GM19468 (cell line): ENCODE results near the gene ADCY9.
"Not testable (repeated sequence)": the region's sequence is repeated elsewhere in the genome, so short reads cannot be mapped to it uniquely, and the experiment has no call there.

ENCODE experiments used
- ATAC-seq: cut with Tn5 transposase; IDR thresholded peaks from one replicate; pipeline ENCODE4 v1.9.1; 2021; ENCODE audit warnings: mild to moderate bottlenecking, moderate library complexity, moderate number of reproducible peaks; ENCODE audit not compliant: unreplicated experiment; ENCODE audit errors: extremely low read depth

Gene ADCY9

GRCh38 chr16:4075534-4075933, 40.7 kb downstream of the ADCY9 start:
- ATAC-seq = no peak

- not testable (repeated sequence) for ATAC-seq
These were observed 43.1 kb downstream of the ADCY9 start for GRCh38 chr16:4073150-4073549.

- ATAC-seq = no peak
These were observed 44.3 kb downstream of the ADCY9 start for GRCh38 chr16:4071686-4072561.

GRCh38 chr16:4070936-4071335, 45.3 kb downstream of the ADCY9 start:
- no peak for ATAC-seq

- ATAC-seq = no peak
These were observed 48.8 kb downstream of the ADCY9 start for GRCh38 chr16:4067262-4068001.

- no peak for ATAC-seq
These were observed 51.3 kb downstream of the ADCY9 start for GRCh38 chr16:4064950-4065352.

- ATAC-seq = no peak
These were observed 53.9 kb downstream of the ADCY9 start for GRCh38 chr16:4062212-4062802.

- no peak for ATAC-seq
These were observed 55.4 kb downstream of the ADCY9 start for GRCh38 chr16:4060823-4061222.

GRCh38 chr16:4060009-4060408, 56.2 kb downstream of the ADCY9 start:
- ATAC-seq = no peak

- ATAC-seq = no peak
These were observed 57.9 kb downstream of the ADCY9 start for GRCh38 chr16:4058386-4058785.

- no peak for ATAC-seq
These were observed 58.8 kb downstream of the ADCY9 start for GRCh38 chr16:4057439-4057877.

- ATAC-seq = no peak
These were observed 59.8 kb downstream of the ADCY9 start for GRCh38 chr16:4056161-4057105.

GRCh38 chr16:4055748-4056147, 60.5 kb downstream of the ADCY9 start:
- ATAC-seq = no peak

- ATAC-seq = no peak
These were observed 62.9 kb downstream of the ADCY9 start for GRCh38 chr16:4053301-4053845.

GRCh38 chr16:4052801-4053293, 63.4 kb downstream of the ADCY9 start:
- no peak for ATAC-seq

- no peak for ATAC-seq
These were observed 64.1 kb downstream of the ADCY9 start for GRCh38 chr16:4052096-4052495.

GRCh38 chr16:4051591-4051990, 64.7 kb downstream of the ADCY9 start:
- no peak for ATAC-seq

GRCh38 chr16:4049031-4049430, 67.2 kb downstream of the ADCY9 start:
- ATAC-seq = no peak

- no peak for ATAC-seq
These were observed 67.8 kb downstream of the ADCY9 start for GRCh38 chr16:4048481-4048880.
